Endothelial cell (in vitro differentiated cells): ENCODE measurements around the gene ERICH2. TPM values are rescaled to one million over a fixed set of nuclear protein-coding genes. Genes with fewer than 3 reads are reported as not detected.

Experiments used
- DNase-seq: peaks from one replicate; pipeline ENCODE4 v3.0.0; 2021; ENCODE audit warnings: low spot score
- H3K27ac Mint-ChIP-seq: one replicate; pipeline ENCODE4 v1.8.0; 2021; ENCODE audit warnings: mixed read lengths, inconsistent platforms; ENCODE audit not compliant: unreplicated experiment
- H3K27me3 Mint-ChIP-seq: one replicate; pipeline ENCODE4 v1.8.0; 2021; ENCODE audit warnings: mild to moderate bottlenecking, moderate library complexity, mixed read lengths, inconsistent platforms; ENCODE audit not compliant: unreplicated experiment
- H3K36me3 Mint-ChIP-seq: one replicate; pipeline ENCODE4 v1.8.0; 2021; ENCODE audit warnings: mild to moderate bottlenecking, low read depth, mixed read lengths, inconsistent platforms; ENCODE audit not compliant: unreplicated experiment
- H3K4me1 Mint-ChIP-seq: one replicate; pipeline ENCODE4 v1.8.0; 2021; ENCODE audit warnings: mild to moderate bottlenecking, mixed read lengths, inconsistent platforms; ENCODE audit not compliant: unreplicated experiment
- H3K4me3 Mint-ChIP-seq: one replicate; pipeline ENCODE4 v1.8.0; 2021; ENCODE audit warnings: mild to moderate bottlenecking, mixed read lengths, inconsistent platforms; ENCODE audit not compliant: unreplicated experiment
- H3K9me3 Mint-ChIP-seq: one replicate; pipeline ENCODE4 v1.8.0; 2021; ENCODE audit warnings: mixed read lengths, inconsistent platforms; ENCODE audit not compliant: unreplicated experiment
- total RNA-seq: library from RNA; stranded (reverse); fragmentation: NEBNext Ultra II Directional; extraction: Animal tissue kit (Norgen Biotek cat#: 25700); gene quantifications from one replicate; pipeline ENCODE4 v1.2.1, GENCODE V29; 2021; ENCODE audit not compliant: unreplicated experiment
- TF ChIP-seq, protein P1 (sequence below): fragments of 200-600 bp; sonication (generic); IDR thresholded peaks from one replicate; pipeline ENCODE4 v1.5.0; 2021; ENCODE audit warnings: antibody characterized with exemption; ENCODE audit not compliant: unreplicated experiment

Gene ERICH2
- total RNA-seq, 1 donor from 2014 or later = 1.6 TPM

GRCh38 chr2:170739048-170739447 lies 31.1 kb upstream of the ERICH2 start:
- no peaks in the 10 kb centered on the region for H3K9me3 Mint-ChIP-seq

GRCh38 chr2:170739507-170740046 lies 30.6 kb upstream of the ERICH2 start:
- H3K4me3 Mint-ChIP-seq = no peak overlapping the region
- no peak for DNase-seq
- H3K27me3 Mint-ChIP-seq = no peaks in the 10 kb centered on the region
- H3K27ac Mint-ChIP-seq = no peak overlapping the region
- TF ChIP-seq, protein P1, sequence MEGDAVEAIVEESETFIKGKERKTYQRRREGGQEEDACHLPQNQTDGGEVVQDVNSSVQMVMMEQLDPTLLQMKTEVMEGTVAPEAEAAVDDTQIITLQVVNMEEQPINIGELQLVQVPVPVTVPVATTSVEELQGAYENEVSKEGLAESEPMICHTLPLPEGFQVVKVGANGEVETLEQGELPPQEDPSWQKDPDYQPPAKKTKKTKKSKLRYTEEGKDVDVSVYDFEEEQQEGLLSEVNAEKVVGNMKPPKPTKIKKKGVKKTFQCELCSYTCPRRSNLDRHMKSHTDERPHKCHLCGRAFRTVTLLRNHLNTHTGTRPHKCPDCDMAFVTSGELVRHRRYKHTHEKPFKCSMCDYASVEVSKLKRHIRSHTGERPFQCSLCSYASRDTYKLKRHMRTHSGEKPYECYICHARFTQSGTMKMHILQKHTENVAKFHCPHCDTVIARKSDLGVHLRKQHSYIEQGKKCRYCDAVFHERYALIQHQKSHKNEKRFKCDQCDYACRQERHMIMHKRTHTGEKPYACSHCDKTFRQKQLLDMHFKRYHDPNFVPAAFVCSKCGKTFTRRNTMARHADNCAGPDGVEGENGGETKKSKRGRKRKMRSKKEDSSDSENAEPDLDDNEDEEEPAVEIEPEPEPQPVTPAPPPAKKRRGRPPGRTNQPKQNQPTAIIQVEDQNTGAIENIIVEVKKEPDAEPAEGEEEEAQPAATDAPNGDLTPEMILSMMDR = no peak
- peaks cover 6% of the 10 kb centered on the region for H3K4me1 Mint-ChIP-seq
- peaks cover 11% of the 10 kb centered on the region for H3K36me3 Mint-ChIP-seq
- H3K9me3 Mint-ChIP-seq = no peaks in the 10 kb centered on the region

More at GRCh38 chr2:170739048-170739447, 31.1 kb upstream of the ERICH2 start:
- no peak overlapping the region for H3K27ac Mint-ChIP-seq
- peaks cover 11% of the 10 kb centered on the region for H3K36me3 Mint-ChIP-seq
- no peaks in the 10 kb centered on the region for H3K27me3 Mint-ChIP-seq
- no peak overlapping the region for H3K4me3 Mint-ChIP-seq
- peaks cover 1% of the 10 kb centered on the region for H3K4me1 Mint-ChIP-seq
- no peak for DNase-seq
- TF ChIP-seq, protein P1 = no peak

DNA sequence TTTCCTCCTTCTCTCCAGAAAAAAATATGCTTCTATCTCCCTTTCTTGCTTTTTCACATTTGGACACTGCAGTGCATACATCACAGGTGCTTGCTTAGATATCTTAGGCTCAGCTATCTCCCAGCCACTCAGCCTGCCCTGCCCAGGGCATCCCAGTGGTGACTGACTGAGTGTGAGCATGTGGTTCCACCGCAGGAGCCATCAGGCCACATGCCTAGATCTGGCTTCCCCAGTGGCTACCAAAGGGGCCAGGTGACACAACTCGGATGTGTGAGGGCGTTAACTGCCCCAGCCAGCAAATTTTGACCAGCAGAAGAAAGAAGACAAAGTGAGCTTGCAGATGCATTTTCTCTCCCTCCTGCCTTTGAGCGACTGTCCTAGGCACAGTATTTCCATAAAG lies 29.5 kb upstream of the ERICH2 start:
- Mint-ChIP-seq H3K36me3 (peaks cover 11% of the 10 kb centered on the region), H3K27me3 (no peaks in the 10 kb centered on the region), H3K4me1 (peaks cover 10% of the 10 kb centered on the region), H3K4me3 (no peak overlapping the region), H3K9me3 (no peaks in the 10 kb centered on the region), H3K27ac (no peak overlapping the region)
- DNase-seq = no peak
- TF ChIP-seq, protein P1 = no peak

- no peaks in the 10 kb centered on the region for H3K9me3 Mint-ChIP-seq
- TF ChIP-seq, protein P1 = no peak
- peaks cover 10% of the 10 kb centered on the region for H3K4me1 Mint-ChIP-seq
- no peaks in the 10 kb centered on the region for H3K27me3 Mint-ChIP-seq
- no peak for DNase-seq
- no peak overlapping the region for H3K27ac Mint-ChIP-seq
- no peak overlapping the region for H3K4me3 Mint-ChIP-seq
- H3K36me3 Mint-ChIP-seq = peaks cover 6% of the 10 kb centered on the region
These were observed 28.2 kb upstream of the ERICH2 start for GRCh38 chr2:170742000-170742399.

- peaks cover 10% of the 10 kb centered on the region for H3K4me1 Mint-ChIP-seq
- H3K27me3 Mint-ChIP-seq = no peaks in the 10 kb centered on the region
- no peak for DNase-seq
- H3K9me3 Mint-ChIP-seq = no peaks in the 10 kb centered on the region
- H3K4me3 Mint-ChIP-seq = no peak overlapping the region
- H3K36me3 Mint-ChIP-seq = no peaks in the 10 kb centered on the region
- no peak overlapping the region for H3K27ac Mint-ChIP-seq
- TF ChIP-seq, protein P1 = no peak
These were observed 27.2 kb upstream of the ERICH2 start for GRCh38 chr2:170742896-170743529.
